Bronchial epithelial cell (primary cell): ENCODE results near the gene PDE11A. TPM values are rescaled to one million over a fixed set of nuclear protein-coding genes. Genes with fewer than 3 reads are reported as not detected.

ENCODE experiments used
- DNase-seq: peaks from one replicate; pipeline ENCODE4 v3.0.0-alpha.2; 2010; ENCODE audit warnings: low read depth
- FAIRE-seq: peaks from 2 replicates; lab custom pipeline; 2011; peaks lifted over from hg19 to GRCh38; lab: Jason Lieb, UNC
- H3K27me3 ChIP-seq: 2 replicates; pipeline ENCODE4 v1.5.1; 2011; ENCODE audit warnings: low read length; ENCODE audit not compliant: control insufficient read depth, insufficient read depth
- H3K36me3 ChIP-seq: 2 replicates; pipeline ENCODE4 v1.5.1; 2011; ENCODE audit warnings: low read length; ENCODE audit not compliant: control insufficient read depth, insufficient read depth
- H3K4me3 ChIP-seq: 2 replicates; pipeline ENCODE4 v1.5.1; 2011; ENCODE audit warnings: mild to moderate bottlenecking, low read depth, low read length, control low read depth
- total RNA-seq: library from RNA; depleted of rRNA; stranded (reverse); fragments of >200 nt; gene quantifications from 2 replicates; pipeline ENCODE4 v1.2.1, GENCODE V29; 2014
- TF ChIP-seq, protein P1 (sequence below): IDR thresholded peaks from 2 replicates; pipeline ENCODE4 v1.5.1; 2011; ENCODE audit warnings: mild to moderate bottlenecking, moderate library complexity, low read length, control low read depth, inconsistent platforms; ENCODE audit not compliant: insufficient read depth, severe bottlenecking

The PDE11A gene
- total RNA-seq, 1 donor from 2014 or later: not detected

DNA sequence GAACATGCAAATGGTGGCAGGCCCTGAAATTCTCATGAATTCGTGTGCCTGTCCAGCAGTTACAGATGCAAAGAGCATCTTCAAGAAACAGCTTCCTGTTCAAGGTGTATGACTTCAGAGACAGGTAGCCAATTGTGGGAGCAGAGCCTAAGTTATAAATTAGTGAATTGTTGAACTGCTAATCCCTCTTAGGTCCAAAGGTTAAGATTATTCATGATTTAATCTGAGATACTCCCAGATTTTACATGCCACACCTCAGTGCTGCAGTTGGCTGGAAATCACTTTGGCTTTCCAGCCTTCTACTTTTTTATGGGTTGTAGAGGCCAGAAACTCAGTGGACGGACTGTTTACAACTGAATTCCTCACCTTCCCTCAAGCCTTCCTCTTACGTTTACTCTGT lies 432.2 kb downstream of the PDE11A start:
- Histone ChIP-seq H3K36me3 (no peaks in the 10 kb centered on the region), H3K27me3 (no peaks in the 10 kb centered on the region), H3K4me3 (no peak overlapping the region)
- DNase-seq (no peak), FAIRE-seq (no peak)
- TF ChIP-seq, protein P1, sequence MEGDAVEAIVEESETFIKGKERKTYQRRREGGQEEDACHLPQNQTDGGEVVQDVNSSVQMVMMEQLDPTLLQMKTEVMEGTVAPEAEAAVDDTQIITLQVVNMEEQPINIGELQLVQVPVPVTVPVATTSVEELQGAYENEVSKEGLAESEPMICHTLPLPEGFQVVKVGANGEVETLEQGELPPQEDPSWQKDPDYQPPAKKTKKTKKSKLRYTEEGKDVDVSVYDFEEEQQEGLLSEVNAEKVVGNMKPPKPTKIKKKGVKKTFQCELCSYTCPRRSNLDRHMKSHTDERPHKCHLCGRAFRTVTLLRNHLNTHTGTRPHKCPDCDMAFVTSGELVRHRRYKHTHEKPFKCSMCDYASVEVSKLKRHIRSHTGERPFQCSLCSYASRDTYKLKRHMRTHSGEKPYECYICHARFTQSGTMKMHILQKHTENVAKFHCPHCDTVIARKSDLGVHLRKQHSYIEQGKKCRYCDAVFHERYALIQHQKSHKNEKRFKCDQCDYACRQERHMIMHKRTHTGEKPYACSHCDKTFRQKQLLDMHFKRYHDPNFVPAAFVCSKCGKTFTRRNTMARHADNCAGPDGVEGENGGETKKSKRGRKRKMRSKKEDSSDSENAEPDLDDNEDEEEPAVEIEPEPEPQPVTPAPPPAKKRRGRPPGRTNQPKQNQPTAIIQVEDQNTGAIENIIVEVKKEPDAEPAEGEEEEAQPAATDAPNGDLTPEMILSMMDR: no peak

DNA sequence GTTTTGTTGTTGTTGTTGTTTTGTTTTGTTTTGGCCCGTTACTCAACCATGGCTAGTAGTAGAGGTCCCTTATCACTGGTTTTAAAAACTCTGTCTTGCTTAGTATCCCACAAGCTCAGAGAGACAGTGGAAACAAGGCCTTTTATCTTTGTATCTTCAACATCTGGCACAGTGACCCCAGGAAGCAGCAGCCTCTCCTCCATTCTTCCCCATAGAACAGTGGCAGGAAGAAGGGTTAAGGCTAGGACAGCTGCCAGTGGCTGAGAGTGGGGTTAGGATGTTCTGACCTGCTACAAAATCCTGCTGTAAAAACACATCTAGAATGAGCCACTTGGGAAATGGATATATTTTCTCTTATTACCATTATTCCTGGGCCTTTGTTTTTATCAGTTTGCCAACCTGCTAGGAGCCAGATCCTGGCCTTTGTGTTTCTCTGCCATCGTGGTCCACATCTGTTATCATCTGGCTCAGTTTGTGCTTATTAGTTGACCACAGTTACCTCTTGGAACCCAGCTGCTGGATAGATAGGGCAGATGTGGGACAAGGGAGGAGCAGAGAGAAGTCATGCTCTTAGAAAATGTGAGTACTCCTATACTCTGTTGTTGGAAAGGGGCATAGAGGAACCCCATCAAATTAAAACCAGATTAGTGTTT lies 433.2 kb downstream of the PDE11A start:
- DNase-seq (no peak), FAIRE-seq (no peak)
- Histone ChIP-seq H3K36me3 (no peaks in the 10 kb centered on the region), H3K27me3 (no peaks in the 10 kb centered on the region), H3K4me3 (no peak overlapping the region)
- TF ChIP-seq, protein P1: no peak

DNA sequence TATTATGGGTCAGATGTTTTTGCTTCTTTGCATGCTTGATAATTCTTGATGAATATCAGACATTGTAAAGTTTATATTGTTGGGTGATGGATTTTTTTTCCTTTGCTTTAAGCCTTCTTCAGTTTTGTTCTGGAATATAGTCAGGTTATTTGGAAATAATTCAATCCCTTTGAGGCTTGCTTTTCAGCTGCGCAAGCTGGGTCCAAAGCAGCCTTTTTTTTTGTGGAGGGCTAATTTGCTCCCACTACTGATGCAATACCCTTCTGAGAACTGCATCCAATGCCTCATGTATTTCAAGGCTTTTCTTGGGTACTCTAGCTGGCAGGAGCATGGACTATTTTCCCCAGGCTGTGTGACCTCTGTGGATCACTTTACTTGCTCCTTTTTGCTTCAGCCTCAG lies 434.1 kb downstream of the PDE11A start:
- FAIRE-seq: no peak
- Histone ChIP-seq H3K4me3 (no peak overlapping the region), H3K36me3 (no peaks in the 10 kb centered on the region), H3K27me3 (no peaks in the 10 kb centered on the region)
- TF ChIP-seq, protein P1: no peak
- no peak for DNase-seq

DNA sequence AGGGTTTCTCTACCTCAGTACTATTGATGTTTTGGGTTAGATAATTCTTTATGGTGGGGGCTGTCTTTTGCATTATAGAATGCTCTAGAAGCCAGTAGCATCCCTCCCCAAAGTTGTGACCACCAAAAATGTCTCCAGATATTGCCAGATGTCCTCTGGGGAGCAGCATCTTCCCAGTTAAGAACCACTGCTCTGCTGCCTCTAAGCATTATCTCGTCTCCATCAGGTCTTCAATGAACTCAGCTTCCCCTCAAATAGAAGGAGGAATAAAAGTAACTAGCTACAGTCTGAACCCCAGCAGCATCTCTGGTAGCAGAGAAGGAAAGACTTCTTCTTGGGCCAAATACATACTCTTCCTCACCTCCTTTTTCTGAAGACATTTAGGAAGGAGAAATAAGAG lies 435.9 kb downstream of the PDE11A start:
- Histone ChIP-seq H3K36me3 (no peaks in the 10 kb centered on the region), H3K4me3 (no peak overlapping the region), H3K27me3 (no peaks in the 10 kb centered on the region)
- FAIRE-seq: no peak
- no peak for DNase-seq
- TF ChIP-seq, protein P1: no peak

DNA sequence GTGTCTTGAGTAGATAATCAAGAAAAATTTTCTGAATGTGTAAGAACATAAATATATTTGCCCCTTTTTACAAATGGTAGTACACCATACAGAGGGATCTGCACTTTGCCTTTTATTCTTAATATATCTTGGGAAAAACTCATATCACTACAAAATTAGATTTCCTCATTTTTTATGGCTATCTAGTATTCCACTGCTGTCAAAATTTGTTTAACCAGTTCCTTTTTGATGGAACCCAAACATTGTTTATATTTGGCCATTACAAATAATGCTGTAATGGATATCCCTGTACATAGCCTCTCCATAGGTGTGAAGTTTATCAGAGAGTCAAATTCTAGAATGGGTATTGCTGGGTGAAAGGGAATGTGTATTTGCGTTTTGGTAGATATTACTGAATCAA lies 436.9 kb downstream of the PDE11A start:
- no peaks in the 10 kb centered on the region for H3K27me3 ChIP-seq
- FAIRE-seq (no peak), DNase-seq (no peak)
- H3K36me3 ChIP-seq: no peaks in the 10 kb centered on the region
- TF ChIP-seq, protein P1: no peak
- no peak overlapping the region for H3K4me3 ChIP-seq

DNA sequence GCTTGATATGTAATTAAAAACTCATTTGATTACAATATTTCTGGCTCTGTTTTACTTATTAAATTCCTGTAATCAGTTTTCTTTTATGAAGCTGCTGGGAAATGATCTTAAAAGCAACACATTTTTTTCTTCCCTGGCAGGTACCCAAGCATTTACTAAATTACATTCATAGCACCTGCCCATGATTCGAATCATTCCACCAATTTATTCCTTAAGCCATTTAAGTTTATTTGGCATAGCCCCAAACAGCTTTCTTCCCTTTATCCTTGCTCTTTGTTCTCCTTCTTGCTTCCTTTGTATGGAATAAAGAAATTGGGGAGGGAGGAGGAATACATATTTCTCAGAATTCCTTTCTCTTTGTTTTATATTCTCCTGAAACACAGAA lies 438.7 kb downstream of the PDE11A start:
- no peaks in the 10 kb centered on the region for H3K27me3 ChIP-seq
- no peak overlapping the region for H3K4me3 ChIP-seq
- FAIRE-seq (no peak), DNase-seq (no peak)
- no peaks in the 10 kb centered on the region for H3K36me3 ChIP-seq
- TF ChIP-seq, protein P1: no peak
